HG03097 (cell line): ENCODE data around the gene IFT122.

Experiments used
- ATAC-seq: cut with Tn5 transposase; IDR thresholded peaks from one replicate; pipeline ENCODE4 v1.9.1; 2021; ENCODE audit not compliant: unreplicated experiment, low FRiP score

IFT122 gene

GRCh38 chr3:129554356-129555152 is 114.5 kb downstream of the IFT122 start:
- ATAC-seq = no peak

- ATAC-seq = no peak
Observed at GRCh38 chr3:129555153-129555550, 115.1 kb downstream of the IFT122 start.

GRCh38 chr3:129555616-129556357 is 115.8 kb downstream of the IFT122 start:
- ATAC-seq = no peak

GRCh38 chr3:129556358-129556695 is 116.3 kb downstream of the IFT122 start:
- no peak for ATAC-seq

DNA sequence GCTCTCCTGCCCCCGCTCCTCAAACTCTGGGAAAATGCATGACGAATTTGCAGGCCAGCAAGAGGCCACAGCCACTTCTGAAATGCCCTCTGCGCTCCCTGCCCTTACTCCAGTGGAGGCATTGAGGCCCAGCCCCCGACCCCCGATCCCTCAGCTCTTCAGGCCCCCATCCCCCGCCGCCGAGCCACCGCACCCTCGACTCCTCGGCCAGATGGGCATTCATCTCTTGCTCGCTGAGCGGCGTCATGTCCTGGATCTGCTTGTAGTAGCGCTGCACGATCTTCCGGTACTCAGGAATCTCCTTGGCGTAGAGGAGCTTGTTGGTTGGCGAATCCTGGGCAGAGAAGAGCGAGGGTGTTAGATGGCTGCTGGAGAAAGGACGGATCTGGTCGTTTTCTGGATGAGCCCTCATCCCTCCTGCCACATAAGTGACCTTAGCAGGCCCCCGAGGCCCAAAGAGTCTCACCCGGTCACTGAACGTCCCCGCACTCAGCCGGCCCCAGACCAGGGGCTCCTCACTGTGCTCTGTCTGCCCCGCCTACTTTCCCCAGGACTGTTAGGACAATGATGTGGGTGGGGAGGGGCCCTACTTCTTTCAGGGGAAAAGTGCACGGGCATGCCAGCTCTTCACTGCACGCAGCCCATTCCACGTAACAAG is 117.0 kb downstream of the IFT122 start:
- no peak for ATAC-seq

GRCh38 chr3:129557548-129557894 is 117.5 kb downstream of the IFT122 start:
- no peak for ATAC-seq

GRCh38 chr3:129558081-129558771 is 118.2 kb downstream of the IFT122 start:
- ATAC-seq = no peak

DNA sequence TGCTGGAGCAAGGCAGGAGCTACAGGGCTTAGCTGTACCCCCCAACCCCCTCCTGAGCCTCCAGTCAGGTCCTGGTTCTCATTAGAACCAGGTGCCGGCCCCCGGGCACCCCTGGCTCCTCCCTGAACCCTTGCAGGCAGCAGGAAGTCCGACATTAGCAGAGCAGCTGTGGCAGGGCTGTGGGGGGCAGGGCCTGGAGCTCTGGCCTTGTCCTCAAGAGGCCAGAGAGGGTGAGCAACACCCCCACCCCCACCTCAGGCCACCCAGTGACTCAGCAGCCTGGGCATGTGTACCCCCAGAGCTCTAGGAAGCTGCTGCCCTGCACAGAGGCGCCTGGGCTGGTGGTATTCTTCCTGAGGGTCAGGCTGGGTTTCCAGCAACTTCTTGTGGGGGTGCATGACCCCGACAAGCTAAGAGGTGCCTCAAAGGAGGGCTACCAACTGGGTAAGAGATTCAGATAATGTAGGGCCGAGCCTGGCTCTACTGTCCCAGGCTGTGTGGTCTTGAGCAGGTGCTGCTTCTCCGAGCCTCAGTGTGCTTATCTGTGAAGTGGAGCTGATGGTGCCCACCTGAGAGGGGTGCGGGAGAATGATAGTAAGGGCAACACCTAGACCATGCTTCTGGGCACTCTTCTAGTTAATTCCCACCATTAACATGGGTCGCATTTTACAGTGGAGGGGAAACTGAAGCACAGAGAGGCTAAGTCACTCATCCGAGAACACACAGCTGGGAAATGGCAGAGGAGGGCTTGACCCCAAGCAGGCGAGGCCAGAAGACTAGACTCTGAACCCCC is 118.9 kb downstream of the IFT122 start:
- ATAC-seq = no peak

DNA sequence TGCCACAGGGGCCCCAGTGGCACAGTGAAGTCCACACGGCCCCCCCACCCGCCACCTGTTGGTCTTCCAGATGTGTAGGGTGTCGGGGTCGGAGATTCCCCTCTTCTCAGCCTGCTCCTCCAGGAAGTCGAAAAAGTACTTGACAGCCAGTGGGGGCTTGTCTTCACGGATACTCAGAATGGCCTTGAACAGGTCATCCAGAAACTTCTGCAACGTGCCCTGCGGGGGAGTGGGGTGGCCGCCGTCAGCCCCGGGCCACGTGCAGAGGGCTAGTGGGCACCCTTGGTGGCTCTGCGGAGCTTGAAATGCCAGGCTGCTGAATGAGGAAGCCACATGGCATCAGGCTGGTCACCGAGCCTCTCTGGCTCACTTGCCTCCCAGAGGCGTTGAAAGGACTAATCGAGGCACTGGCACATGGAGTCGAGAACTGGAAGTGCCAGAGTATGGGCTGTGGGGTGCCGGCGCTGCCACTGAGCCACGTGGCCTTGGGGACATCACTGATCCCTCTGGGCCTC is 119.6 kb downstream of the IFT122 start:
- no peak for ATAC-seq

GRCh38 chr3:129560269-129560787 is 120.3 kb downstream of the IFT122 start:
- no peak for ATAC-seq

DNA sequence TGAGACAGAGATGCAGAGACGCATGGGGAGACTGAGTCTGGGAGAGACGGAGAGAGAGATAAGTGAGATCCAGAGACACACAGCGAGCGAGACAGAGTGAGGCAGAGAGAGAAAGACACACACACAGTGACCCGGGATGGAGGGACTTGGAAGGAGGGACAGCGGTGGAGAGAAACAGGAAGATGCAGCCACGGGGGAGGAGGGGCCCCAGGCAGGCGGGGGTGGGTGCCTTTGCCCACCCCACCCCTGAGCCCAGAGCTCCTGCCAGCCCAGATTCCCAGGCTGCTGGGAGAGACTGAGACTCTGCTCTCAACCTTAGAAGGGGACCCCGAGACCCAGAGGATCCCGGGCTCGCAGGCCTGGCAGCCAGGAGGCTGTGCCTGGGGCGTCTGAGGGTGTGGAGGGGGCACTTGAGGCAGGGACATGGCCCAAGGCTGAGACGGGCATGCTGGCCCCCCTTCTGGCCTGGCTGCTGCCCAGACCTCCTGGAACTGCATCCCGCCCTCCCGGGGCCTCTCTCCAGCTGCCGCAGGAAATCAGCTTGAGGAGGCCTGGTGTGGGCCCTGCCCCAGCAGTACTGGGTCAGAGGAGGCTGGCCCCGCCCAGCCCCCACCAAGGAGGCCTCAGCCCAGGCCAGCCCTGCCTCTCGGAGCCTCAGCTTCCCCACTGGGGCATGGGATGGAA is 121.0 kb downstream of the IFT122 start:
- no peak for ATAC-seq

GRCh38 chr3:129561619-129562248 is 121.7 kb downstream of the IFT122 start:
- ATAC-seq = no peak

GRCh38 chr3:129562803-129563202 is 122.8 kb downstream of the IFT122 start:
- no peak for ATAC-seq

- ATAC-seq = no peak
Observed at GRCh38 chr3:129563332-129563731, 123.3 kb downstream of the IFT122 start.

- ATAC-seq = no peak
Observed at GRCh38 chr3:129563850-129564535, 124.0 kb downstream of the IFT122 start.

- no peak for ATAC-seq
Observed at GRCh38 chr3:129564981-129565644, 125.1 kb downstream of the IFT122 start.

GRCh38 chr3:129565902-129566301 is 125.9 kb downstream of the IFT122 start:
- no peak for ATAC-seq
